IPS DF 19.7 (cell line): ENCODE data around the gene OVOL3.

ENCODE experiments used
- DNase-seq: peaks from one replicate; pipeline ENCODE4 v3.0.0-alpha.2; 2013; ENCODE audit warnings: low read depth, low spot score

The OVOL3 gene

DNA sequence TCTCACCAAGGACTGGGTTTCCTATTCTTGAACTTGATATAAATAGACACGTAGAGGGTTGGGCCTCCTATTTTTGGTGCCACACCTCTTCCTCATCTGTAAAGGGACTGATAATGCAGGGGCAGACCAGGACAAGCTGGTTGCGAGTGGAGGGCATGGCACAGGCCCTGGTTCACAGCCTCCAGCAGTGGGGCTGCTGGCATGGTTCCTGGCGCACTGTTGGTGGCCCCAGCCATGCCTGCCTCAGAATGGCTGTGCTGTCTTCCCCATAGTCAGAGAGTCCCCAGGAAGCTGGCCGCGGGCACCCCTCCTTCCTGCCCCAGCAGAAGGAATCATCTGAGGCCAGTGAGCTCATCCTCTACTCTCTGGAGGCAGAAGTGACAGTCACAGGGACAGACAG, 10.5 kb upstream of the OVOL3 start:
- no peak for DNase-seq

DNA sequence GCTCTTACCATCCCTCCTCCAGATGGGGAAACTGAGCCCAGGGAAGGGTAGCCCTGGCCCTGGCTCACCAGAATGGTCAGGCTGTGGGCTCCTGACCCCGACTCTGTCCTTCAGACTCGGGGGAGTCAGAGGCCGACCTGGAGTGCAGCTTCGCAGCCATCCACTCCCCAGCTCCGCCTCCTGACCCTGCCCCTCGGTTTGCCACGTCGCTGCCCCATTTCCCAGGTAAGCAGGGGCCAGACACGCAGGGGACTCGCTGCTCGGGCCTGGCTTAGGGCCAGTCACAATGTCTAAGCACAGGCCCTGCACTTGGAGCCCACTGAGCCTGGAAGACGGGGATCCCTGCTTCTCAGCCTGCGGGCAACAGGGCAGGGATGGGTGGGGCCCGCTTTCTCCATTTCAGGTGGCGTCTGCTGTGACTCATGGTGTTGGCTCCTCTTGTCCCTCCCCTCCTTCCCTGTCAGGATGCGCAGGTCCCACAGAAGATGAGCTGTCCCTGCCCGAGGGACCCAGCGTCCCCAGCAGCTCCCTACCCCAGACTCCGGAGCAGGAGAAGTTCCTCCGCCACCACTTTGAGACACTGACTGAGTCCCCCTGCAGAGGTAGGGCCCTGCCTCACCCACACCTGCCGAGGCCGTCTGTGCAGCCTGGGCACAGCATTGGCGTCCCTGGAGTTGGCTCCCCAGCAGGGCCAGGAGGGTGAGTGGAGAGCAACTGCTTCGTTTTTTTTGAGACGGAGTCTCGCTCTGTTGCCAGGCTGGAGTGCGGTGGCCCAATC, 9.2 kb upstream of the OVOL3 start:
- no peak for DNase-seq

DNA sequence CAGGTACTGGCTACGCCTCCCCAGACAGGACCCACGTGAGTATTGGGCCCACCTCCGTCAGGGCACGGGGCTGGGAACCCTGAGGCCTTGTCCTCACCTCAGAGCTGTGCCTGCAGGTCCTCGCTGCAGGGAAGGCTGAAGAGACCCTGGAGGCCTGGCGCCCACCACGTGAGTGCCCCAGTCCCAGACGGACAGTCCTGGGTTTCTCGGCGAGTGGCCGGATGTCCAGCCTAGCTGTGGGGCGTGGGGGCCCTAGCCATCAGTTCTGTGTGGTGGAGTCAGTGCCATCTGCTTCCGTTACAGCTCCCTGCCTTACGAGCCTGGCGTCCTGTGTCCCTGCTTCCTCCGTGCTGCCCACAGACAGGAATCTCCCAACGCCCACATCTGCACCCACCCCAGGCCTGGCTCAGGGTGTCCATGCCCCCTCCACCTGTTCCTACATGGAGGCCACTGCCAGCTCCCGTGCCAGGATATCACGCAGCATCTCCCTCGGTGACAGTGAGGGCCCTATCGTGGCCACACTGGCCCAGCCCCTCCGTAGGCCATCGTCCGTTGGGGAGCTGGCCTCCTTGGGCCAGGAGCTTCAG, 7.8 kb upstream of the OVOL3 start:
- no peak for DNase-seq

DNA sequence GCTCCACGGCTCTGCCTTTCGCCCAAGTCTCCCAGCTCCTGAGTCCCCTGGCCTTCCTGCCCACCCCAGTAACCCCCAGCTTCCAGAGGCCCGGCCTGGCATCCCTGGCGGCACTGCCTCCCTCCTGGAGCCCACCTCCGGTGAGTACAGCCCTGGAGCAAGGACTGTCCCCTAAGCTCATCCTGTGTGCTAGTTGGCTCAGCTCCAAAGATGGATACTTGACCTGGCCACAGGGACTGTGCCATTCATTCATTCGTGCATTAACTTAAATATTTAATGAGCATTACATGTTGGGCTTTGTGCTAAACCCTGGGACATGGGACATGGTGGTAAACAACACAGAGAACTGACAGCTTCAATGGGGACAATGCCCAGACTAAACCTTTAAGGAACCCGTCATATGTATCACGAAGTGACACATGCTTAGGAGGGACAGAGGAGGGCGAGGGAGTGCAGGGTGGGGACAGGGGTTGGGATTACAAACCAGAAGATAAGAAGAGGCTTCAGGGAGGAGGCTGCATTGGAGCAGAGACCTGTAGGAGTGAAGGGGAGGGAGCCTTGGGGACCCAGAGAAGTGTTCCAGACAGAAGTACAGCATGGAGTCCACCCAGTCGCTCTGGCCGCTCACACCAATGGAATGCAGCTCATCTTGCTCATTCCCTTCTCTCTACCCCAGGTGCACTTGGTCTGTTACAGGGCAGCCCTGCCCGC, 6.9 kb upstream of the OVOL3 start:
- DNase-seq = no peak

DNA sequence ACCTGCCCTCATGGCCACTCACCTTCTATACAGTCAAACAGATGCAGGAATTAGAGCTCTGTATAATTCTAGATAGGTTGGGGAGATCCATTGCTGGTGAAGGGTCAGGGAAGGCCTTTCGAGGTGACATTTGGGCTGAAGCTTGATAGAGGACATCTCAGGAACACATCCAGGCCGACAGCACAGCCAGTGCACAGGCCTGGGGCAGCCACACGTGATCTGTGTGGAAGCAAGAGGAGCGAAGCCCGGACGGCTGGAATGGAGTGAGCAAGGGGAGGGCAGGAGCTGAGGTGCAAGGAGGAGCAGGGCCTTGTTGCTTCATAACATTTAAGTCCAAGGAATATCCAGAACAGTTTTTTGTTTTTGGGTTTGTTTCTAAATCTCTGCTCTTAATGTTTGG, 4.5 kb upstream of the OVOL3 start:
- no peak for DNase-seq

DNA sequence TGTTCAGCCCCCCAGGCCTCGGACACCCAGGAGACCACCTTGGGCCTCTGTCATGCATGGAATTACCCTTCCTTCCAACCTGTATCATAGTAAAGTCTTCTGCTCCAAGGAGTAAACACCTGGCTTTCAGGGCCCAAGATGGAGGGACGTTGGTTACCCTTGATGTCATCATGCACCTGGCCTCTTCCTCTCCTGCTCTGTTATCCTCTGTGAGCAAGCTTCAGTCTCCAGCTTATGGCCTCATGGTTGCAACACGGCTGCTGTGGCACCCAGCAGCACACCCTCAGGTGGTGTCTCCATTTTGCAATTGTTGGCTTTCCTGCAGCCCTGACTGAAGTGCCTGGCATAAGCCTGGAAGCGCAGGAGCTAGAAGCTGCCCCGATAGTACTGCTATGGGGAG, 4.0 kb upstream of the OVOL3 start:
- DNase-seq = no peak

DNA sequence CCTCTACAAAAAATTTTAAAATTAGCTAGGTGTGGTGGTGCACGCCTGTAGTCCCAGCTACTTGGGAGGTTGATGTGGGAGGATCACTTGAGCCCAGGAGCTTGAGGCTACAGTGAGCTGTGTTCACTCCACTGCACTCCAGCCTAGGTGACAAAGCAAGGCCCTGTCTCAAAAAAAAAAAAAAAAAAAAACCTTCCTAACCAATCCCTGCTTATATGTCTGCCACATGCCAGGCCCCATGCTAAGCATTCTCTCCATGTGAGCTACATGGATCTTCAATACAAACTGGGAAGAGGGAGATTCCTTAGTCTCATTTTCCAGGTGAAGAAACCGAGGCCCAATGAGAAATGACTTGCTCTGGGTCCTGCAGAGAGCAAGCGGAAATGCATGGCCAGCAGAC, 2.3 kb upstream of the OVOL3 start:
- DNase-seq = no peak

DNA sequence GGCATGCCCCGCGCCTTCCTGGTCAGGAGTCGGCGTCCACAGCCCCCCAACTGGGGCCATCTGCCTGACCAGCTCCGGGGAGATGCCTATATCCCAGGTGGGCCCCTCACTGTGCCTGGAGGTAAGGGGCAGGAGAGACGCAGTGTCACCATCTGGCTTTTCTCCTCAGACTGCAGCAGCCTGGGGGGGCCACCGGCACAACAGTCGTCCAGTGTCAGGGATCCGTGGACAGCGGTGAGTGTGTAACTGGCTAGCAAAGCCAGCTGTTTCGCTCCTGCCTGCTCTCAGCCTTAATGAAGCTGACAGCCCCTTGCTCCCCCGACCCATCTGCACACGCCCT, 227 bp downstream of the OVOL3 start:
- no peak for DNase-seq

DNA sequence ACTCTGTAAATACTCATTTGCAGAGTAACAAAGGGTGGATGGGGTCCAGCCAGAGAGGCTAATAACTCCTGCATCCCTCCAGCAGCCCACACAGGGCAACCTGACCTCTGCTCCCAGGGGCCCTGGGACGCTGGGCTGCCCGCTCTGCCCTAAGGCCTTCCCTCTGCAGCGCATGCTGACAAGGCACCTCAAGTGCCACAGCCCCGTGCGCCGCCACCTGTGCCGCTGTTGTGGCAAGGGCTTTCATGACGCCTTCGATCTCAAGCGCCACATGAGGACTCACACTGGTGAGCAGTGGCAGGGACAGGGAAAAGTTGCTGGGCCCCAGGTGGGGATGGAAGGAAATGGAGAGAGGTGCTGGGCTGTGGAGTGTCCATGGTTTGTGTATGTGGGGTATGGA, 1.7 kb downstream of the OVOL3 start:
- DNase-seq = no peak

DNA sequence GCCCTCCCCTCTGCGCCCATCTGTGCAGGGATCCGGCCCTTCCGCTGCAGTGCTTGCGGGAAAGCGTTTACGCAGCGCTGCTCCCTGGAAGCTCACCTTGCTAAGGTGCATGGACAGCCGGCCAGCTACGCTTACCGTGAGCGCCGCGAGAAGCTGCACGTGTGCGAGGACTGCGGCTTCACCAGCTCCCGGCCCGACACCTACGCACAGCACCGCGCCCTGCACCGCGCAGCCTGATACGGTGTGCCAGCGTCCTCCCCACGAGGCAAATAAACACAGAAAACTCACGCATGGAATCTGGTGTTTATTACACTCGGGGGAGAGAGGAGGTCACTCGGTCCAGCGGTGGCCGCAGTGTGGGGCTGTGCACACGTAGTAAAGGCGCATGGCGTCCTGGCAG, 2.5 kb downstream of the OVOL3 start:
- DNase-seq = no peak

DNA sequence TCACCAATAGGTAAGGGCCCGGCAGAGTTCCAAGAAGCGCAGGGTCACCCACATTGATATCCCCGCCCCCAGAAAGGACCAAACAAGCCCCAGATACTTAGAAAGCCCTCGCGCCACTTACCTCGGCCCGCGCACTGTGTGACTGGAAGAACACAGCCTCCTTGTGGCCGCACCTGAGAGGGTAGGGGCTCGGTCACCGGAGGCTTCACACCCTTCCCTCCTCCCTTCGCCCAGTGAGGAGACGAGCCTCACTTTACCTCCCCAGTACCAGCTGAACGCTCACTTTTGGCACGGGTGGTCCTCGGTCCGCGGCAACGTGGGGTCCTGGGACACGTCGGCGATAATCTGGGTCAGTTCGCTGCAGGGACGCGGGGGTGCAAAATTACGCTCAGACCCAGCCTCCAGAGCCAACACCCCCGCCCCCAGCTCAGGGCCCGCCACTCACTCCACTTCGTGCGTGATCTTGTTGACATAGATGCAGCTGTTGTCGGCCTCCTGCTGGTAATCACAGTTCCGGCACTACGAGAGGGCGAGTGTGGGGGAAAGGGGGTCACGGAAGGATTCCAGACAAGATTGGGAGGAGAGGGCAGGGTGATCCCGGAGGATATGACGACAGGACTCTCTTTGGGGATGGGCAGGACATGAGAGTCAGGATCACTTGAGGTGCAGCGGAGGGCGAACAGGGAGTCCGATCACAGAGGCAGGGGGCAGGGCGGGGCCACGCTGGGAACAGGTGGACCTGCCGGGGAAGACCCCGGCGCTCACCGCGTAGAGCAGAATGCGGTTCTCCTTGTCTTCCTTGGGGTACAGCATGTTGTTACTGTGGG, 3.2 kb downstream of the OVOL3 start:
- DNase-seq = no peak

DNA sequence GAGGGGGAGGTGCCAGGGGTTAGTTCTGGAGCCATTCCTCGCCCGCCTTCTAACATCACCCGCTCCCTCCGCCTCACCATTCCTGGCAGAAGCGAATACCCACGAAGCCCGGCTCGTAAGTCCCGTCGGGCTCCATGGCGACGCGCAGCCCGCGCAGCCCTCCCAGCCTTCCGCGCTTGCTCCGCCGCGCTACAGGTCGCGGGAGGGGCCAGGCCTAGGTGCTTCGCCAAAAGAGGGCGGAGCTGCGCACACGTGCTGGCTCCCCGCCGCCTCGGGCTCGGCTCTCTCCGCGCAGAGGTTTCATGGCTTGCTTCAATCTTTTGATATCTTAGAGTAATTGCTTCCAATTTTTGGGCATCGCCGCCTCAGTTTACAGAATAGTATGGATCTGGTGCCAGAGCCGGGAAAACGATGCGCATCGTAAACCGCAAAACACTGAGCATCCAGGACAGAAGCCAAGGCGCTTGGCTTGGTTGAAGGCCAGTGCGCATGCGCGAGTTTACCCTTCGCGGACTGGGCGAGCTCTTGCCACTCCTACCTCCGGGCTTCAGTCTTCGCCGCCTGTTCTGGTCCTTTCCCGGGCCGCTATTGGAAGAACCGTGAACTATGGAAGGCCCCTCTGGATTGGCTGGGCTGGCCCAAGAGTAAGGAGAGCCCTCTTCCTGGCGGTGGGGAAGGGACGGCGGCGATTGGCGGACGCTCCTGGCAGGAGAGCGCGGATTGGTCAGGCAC, 3.9 kb downstream of the OVOL3 start, which contains the start of gene POLR2I:
Gene POLR2I (minus strand): TSS at position 155 of the 732 bp plus-strand sequence. CDS start 19 bp downstream, at position 136.
- DNase-seq = peak; percentile 98

DNA sequence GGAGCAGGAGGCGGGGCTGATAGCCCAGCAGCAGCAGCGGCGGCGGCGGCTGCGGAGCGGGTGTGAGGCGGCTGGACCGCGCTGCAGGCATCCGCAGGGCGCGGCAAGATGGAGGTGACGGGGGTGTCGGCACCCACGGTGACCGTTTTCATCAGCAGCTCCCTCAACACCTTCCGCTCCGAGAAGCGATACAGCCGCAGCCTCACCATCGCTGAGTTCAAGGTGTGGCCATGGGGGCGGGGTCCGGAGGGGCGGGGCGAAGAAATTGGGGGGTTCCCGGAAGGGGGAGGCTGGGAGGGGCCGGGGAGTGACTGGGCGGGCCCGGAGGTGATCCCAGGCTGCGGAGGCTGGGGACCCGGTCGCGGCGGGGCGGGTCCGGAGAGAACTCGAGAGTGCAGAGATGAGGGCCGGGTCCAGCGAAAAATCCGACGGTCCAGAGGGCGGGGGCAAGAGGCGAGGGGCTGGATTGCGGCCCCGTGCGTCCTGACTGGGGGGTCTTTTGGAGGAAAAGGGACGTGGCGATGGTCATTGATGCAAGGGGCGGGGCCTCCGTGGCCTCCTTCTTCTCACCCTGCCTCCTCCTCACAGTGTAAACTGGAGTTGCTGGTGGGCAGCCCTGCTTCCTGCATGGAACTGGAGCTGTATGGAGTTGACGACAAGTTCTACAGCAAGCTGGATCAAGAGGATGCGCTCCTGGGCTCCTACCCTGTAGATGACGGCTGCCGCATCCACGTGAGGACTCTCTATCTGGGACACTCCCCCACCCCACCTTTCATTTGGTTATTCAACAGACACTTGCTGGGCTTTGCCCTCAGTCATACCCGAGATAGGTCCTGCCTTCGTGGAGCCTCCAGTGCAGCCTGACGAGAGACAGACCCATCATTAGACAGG, 4.8 kb downstream of the OVOL3 start, which contains the start of gene TBCB:
Gene TBCB (plus strand): TSS at position 16 of the 891 bp plus-strand sequence. CDS start 93 bp downstream, at position 109.
- no peak for DNase-seq

DNA sequence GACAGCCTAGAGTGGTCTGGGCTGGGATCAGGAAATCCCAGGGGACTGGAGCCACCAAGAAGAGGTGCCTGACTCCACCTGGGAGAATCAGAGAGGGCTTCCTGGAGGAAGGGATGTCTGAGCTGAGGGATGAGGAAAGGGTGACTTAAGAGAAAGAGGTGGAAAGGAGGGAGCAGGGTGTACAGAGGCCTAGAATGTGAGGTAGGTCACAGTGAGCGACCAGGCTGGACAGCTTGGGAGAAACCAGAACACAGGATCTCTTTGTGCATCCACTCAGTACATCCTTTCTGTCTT, 5.3 kb downstream of the OVOL3 start:
- DNase-seq = no peak

DNA sequence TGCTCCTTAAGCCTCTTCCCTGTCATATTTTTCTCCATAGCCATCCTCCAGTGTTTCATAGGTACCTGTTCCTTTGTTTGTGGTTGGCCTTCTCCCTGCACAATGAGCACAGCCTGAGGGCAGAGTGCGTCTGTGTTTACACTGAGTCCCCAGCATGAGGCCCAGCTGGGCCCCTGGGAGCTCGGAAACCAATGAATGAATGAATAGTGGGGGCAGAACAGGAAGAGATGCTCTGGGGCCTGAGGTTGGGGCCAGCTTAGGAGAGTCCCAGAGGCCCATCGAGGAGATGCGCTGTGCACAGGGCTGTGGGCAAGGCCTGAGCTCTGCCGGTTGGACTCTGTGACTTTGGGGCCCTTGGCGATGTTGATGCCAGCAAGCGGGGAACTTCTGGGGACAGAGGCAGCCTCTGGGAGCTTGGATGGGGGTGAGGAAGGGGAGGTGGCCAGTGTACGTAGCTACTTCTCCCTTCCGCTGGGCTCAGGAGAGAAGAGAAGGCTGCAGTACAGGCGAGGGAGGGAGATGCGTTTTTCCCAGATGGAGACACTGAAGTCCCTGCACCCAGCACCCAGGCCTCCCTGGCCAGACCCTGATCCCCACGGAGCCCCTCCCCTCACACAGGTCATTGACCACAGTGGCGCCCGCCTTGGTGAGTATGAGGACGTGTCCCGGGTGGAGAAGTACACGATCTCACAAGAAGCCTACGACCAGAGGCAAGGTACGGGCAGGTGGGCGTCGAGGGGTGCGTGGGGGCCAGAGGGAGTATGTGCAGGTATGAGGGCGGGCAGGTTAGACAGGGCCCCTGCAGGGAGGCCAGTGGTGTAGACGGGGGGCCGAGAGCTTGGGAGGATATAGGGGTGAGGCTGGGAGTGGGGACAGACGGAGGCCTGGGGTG, 9.4 kb downstream of the OVOL3 start:
- DNase-seq = no peak

DNA sequence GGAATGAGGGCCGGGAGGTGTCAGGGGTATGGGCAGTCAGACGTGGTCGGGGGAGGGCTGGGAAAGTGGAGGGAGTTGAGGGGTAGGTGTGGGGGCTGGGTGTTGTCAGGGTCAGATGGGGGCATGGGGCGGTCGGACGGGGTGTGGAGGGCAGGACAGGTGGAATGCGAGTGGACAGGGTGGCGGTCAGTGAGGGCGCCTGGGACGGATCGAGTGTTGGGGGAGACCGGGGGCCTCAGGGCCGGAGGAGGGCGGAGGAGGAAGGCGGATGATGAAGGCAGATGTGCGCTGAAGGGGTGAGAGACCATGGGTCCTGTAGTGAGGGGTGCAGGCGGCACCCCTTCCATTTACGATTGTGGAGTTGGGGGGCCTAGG, 10.0 kb downstream of the OVOL3 start:
- no peak for DNase-seq

DNA sequence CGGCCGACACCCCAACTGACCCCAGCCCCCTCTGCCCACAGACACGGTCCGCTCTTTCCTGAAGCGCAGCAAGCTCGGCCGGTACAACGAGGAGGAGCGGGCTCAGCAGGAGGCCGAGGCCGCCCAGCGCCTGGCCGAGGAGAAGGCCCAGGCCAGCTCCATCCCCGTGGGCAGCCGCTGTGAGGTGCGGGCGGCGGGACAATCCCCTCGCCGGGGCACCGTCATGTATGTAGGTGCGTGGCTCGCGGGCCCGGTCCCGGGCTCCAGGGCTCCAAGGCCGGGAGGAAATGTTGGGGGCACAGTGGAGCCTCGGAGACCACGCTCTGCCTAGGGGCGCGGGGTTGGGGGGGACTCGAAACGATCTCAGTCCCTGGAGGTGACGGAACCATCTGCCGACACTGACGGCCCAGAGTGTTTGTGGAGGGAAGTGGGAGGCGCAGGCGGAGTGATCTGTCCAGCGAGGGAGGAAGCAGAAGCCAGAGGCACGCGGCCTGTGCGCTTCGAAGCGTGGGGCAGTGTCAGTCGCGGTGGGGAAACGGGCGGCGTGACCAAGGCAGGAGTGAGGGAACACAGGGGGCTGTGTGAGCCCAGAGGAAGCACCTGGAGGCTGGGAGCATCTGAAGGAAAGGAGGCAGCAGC, 10.7 kb downstream of the OVOL3 start:
- no peak for DNase-seq

DNA sequence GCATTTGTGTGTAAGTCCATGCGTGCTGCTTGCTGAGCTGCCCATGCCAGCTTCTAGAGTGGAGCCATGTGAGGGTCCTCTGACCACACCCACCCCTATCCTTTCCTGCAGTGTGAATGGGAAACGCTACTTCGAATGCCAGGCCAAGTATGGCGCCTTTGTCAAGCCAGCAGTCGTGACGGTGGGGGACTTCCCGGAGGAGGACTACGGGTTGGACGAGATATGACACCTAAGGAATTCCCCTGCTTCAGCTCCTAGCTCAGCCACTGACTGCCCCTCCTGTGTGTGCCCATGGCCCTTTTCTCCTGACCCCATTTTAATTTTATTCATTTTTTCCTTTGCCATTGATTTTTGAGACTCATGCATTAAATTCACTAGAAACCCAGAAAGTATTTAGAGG, 14.6 kb downstream of the OVOL3 start:
- no peak for DNase-seq

DNA sequence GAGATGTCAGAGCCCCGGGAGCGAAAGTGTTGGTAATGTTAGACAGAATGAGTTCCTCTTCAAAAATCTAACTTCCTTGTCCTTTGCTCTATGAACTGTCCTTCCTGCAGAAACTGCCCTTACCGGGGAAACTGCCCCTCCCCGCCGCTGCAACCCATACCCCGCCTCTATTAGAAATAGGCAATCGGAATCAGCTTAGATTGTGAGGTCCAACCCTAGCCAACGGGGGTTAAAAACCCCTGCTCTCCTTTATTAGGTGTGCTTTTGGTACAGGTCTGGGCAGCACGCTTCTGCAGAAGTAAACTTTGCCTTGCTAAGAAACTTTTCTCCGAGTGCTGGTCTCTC, 17.4 kb downstream of the OVOL3 start:
- no peak for DNase-seq
